Activated T-helper 1 cell treated with anti-CD3 and anti-CD28 coated beads, Interleukin-12 subunit alpha, Interleukin-12 subunit beta, Interleukin-2, Interleukin-4 antibody, amounts not matched to agents 30 ng/mL and 10 ng/mL and 1 ng/mL, durations not matched to agents 14 hours and 24 hours and 36 hours (primary cell): ENCODE data around the gene PITPNC1. TPM values are rescaled to one million over a fixed set of nuclear protein-coding genes. Genes with fewer than 3 reads are reported as not detected.
"Not testable (repeated sequence)": the region's sequence is repeated elsewhere in the genome, so short reads cannot be mapped to it uniquely, and the experiment has no call there.

ENCODE experiments used
- DNase-seq: peaks from one replicate; pipeline ENCODE4 v3.0.0; 2021; ENCODE audit warnings: low spot score
- H3K27ac Mint-ChIP-seq: one replicate; pipeline ENCODE4 v1.8.0; 2021; ENCODE audit warnings: mild to moderate bottlenecking, mixed read lengths
- H3K27me3 Mint-ChIP-seq: one replicate; pipeline ENCODE4 v1.8.0; 2022; ENCODE audit warnings: mild to moderate bottlenecking, moderate library complexity, mixed read lengths; ENCODE audit not compliant: insufficient read depth
- H3K36me3 Mint-ChIP-seq: one replicate; pipeline ENCODE4 v1.8.0; 2021; ENCODE audit warnings: low read depth, mixed read lengths
- H3K4me1 Mint-ChIP-seq: one replicate; pipeline ENCODE4 v1.8.0; 2021; ENCODE audit warnings: low read depth, mixed read lengths
- H3K4me3 Mint-ChIP-seq: one replicate; pipeline ENCODE4 v1.8.0; 2021; ENCODE audit warnings: mild to moderate bottlenecking, moderate library complexity, mixed read lengths
- H3K9me3 Mint-ChIP-seq: one replicate; pipeline ENCODE4 v1.8.0; 2021; ENCODE audit warnings: mixed read lengths
- intact Hi-C: fragments of 100-400 bp; cut with micrococcal nuclease; formaldehyde crosslinking; loops from one replicate; pipeline ENCODE4 v1.15.1; 2024
- total RNA-seq: library from RNA; stranded (reverse); gene quantifications from 2 replicates; pipeline ENCODE4 v1.2.3, GENCODE V29; 2022

Gene PITPNC1
- total RNA-seq, 1 donor from 2014 or later: 17.7 TPM

- DNase-seq: no peak
- Mint-ChIP-seq H3K27ac (no peak overlapping the region), H3K4me3 (no peak overlapping the region), H3K27me3 (no peaks in the 10 kb centered on the region), H3K9me3 (no peaks in the 10 kb centered on the region), H3K4me1 (no peaks in the 10 kb centered on the region), H3K36me3 (no peaks in the 10 kb centered on the region)
- intact Hi-C loops: no loop called here
Observed at GRCh38 chr17:67571478-67571877, 194.4 kb downstream of the PITPNC1 start.

- no peaks in the 10 kb centered on the region for H3K36me3 Mint-ChIP-seq
- intact Hi-C loops: no loop called here
- H3K27ac Mint-ChIP-seq: no peak overlapping the region
- no peaks in the 10 kb centered on the region for H3K9me3 Mint-ChIP-seq
- DNase-seq: no peak
- no peak overlapping the region for H3K4me3 Mint-ChIP-seq
- no peaks in the 10 kb centered on the region for H3K4me1 Mint-ChIP-seq
- no peaks in the 10 kb centered on the region for H3K27me3 Mint-ChIP-seq
Observed at GRCh38 chr17:67573987-67574657, 197.0 kb downstream of the PITPNC1 start.

GRCh38 chr17:67574658-67575293, 197.7 kb downstream of the PITPNC1 start:
- no peak for DNase-seq
- Mint-ChIP-seq H3K4me3 (no peak overlapping the region), H3K9me3 (no peaks in the 10 kb centered on the region), H3K4me1 (no peaks in the 10 kb centered on the region), H3K36me3 (no peaks in the 10 kb centered on the region), H3K27me3 (no peaks in the 10 kb centered on the region), H3K27ac (no peak overlapping the region)
- intact Hi-C loops: no loop called here

GRCh38 chr17:67575325-67575724, 198.2 kb downstream of the PITPNC1 start:
- Mint-ChIP-seq H3K9me3 (no peaks in the 10 kb centered on the region), H3K4me3 (no peak overlapping the region), H3K36me3 (no peaks in the 10 kb centered on the region), H3K27me3 (no peaks in the 10 kb centered on the region), H3K27ac (no peak overlapping the region), H3K4me1 (no peaks in the 10 kb centered on the region)
- intact Hi-C loops: no loop called here
- no peak for DNase-seq

- Mint-ChIP-seq H3K36me3 (no peaks in the 10 kb centered on the region), H3K27ac (no peak overlapping the region), H3K4me1 (no peaks in the 10 kb centered on the region), H3K9me3 (no peaks in the 10 kb centered on the region), H3K4me3 (no peak overlapping the region), H3K27me3 (no peaks in the 10 kb centered on the region)
- no peak for DNase-seq
- intact Hi-C loops: no loop called here
Observed at GRCh38 chr17:67576471-67577115, 199.5 kb downstream of the PITPNC1 start.

GRCh38 chr17:67577429-67578141, 200.5 kb downstream of the PITPNC1 start:
- Mint-ChIP-seq H3K4me1 (no peaks in the 10 kb centered on the region), H3K27ac (no peak overlapping the region), H3K4me3 (no peak overlapping the region), H3K9me3 (no peaks in the 10 kb centered on the region), H3K27me3 (no peaks in the 10 kb centered on the region), H3K36me3 (peaks cover 3% of the 10 kb centered on the region)
- intact Hi-C loops: no loop called here
- no peak for DNase-seq

- intact Hi-C loops: no loop called here
- Mint-ChIP-seq H3K27ac (no peak overlapping the region), H3K9me3 (no peaks in the 10 kb centered on the region), H3K27me3 (no peaks in the 10 kb centered on the region), H3K4me3 (no peak overlapping the region), H3K36me3 (peaks cover 3% of the 10 kb centered on the region), H3K4me1 (no peaks in the 10 kb centered on the region)
- DNase-seq: no peak
Observed at GRCh38 chr17:67578142-67578457, 201.0 kb downstream of the PITPNC1 start.

- H3K27me3 Mint-ChIP-seq, H3K9me3 Mint-ChIP-seq, intact Hi-C loops, DNase-seq, H3K4me1 Mint-ChIP-seq, H3K27ac Mint-ChIP-seq, H3K4me3 Mint-ChIP-seq, H3K36me3 Mint-ChIP-seq: not testable (repeated sequence)
Observed at GRCh38 chr17:67578679-67579405, 201.8 kb downstream of the PITPNC1 start.

GRCh38 chr17:67582673-67583081, 205.6 kb downstream of the PITPNC1 start:
- Mint-ChIP-seq H3K9me3 (no peaks in the 10 kb centered on the region), H3K27me3 (no peaks in the 10 kb centered on the region)

GRCh38 chr17:67585077-67585602, 208.1 kb downstream of the PITPNC1 start:
- no peak overlapping the region for H3K4me3 Mint-ChIP-seq
- H3K4me1 Mint-ChIP-seq: no peaks in the 10 kb centered on the region
- no peak overlapping the region for H3K27ac Mint-ChIP-seq
- peaks cover 6% of the 10 kb centered on the region for H3K36me3 Mint-ChIP-seq
- no peaks in the 10 kb centered on the region for H3K27me3 Mint-ChIP-seq
- intact Hi-C loops: no loop called here
- no peaks in the 10 kb centered on the region for H3K9me3 Mint-ChIP-seq
- DNase-seq: no peak

More at GRCh38 chr17:67582673-67583081, 205.6 kb downstream of the PITPNC1 start:
- Mint-ChIP-seq H3K36me3 (peaks cover 6% of the 10 kb centered on the region), H3K4me1 (no peaks in the 10 kb centered on the region), H3K4me3 (no peak overlapping the region), H3K27ac (no peak overlapping the region)
- intact Hi-C loops: no loop called here
- DNase-seq: no peak

GRCh38 chr17:67588326-67588725, 211.2 kb downstream of the PITPNC1 start:
- Mint-ChIP-seq H3K4me1 (no peaks in the 10 kb centered on the region), H3K27ac (no peak overlapping the region)
- intact Hi-C loops: no loop called here

GRCh38 chr17:67594115-67594880, 217.2 kb downstream of the PITPNC1 start:
- intact Hi-C loops: no loop called here
- Mint-ChIP-seq H3K27me3 (no peaks in the 10 kb centered on the region), H3K27ac (no peak overlapping the region), H3K4me3 (no peak overlapping the region), H3K9me3 (no peaks in the 10 kb centered on the region), H3K36me3 (peaks cover 2% of the 10 kb centered on the region), H3K4me1 (no peaks in the 10 kb centered on the region)
- DNase-seq: no peak

More at GRCh38 chr17:67588326-67588725, 211.2 kb downstream of the PITPNC1 start:
- no peak for DNase-seq
- H3K4me3 Mint-ChIP-seq: no peak overlapping the region
- H3K9me3 Mint-ChIP-seq: no peaks in the 10 kb centered on the region
- peaks cover 6% of the 10 kb centered on the region for H3K36me3 Mint-ChIP-seq
- no peaks in the 10 kb centered on the region for H3K27me3 Mint-ChIP-seq
